HG03354 (cell line): ENCODE results near the gene TULP1.

Experiments
- ATAC-seq: cut with Tn5 transposase; IDR thresholded peaks from one replicate; pipeline ENCODE4 v1.9.1; 2021; ENCODE audit warnings: mild to moderate bottlenecking; ENCODE audit not compliant: unreplicated experiment, poor library complexity, severe bottlenecking

The TULP1 gene

DNA sequence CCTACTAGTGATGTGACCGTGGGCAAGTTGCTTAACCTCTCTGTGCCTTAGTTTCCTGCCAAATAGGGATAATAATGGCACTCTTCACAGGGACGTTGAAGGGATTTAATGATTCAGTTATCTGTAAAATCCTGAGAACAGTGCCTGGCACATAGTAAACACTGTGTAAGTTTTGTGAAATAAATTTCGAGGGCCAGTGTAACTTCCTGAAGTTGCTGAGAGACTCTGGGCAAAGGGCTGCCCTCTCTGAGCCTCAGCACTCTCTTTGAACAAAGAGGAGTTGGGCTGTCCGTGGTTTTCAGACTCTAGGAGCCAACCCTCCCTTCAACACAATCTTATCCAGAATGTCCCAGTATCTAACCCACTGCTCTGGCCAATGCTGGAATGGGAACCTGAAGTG is 13.3 kb downstream of the TULP1 start:
- ATAC-seq, result no peak

DNA sequence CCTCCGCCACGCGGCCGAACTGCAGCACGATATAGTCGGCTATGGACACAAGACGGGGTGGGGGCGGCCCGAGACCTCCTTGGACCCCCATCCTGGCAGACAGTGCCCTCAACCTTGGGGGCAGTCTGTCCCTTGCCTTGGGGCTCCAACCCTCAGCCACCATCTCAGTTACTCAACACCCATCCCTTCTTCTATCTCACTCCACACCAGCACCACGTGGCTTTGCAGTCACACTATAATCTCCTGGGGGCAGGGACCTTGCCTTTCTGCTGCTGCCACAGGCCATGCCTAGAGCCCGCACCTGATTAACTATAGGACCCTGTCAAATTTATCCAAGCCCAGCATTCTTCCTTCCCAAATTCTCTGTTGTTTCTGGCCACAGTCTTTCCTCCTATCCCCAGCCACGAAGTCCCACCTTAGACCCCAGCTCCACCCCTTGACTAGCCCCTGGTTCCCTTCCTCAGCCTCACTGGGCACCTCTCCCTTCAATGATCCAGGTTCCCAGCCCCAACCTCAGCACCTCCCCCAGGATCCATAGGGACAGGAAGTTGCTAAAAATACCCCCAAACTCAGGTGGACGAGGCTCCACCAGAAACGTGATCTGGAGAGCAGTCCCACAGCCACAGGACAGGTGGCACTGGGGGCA is 14.2 kb downstream of the TULP1 start:
- ATAC-seq, result no peak

DNA sequence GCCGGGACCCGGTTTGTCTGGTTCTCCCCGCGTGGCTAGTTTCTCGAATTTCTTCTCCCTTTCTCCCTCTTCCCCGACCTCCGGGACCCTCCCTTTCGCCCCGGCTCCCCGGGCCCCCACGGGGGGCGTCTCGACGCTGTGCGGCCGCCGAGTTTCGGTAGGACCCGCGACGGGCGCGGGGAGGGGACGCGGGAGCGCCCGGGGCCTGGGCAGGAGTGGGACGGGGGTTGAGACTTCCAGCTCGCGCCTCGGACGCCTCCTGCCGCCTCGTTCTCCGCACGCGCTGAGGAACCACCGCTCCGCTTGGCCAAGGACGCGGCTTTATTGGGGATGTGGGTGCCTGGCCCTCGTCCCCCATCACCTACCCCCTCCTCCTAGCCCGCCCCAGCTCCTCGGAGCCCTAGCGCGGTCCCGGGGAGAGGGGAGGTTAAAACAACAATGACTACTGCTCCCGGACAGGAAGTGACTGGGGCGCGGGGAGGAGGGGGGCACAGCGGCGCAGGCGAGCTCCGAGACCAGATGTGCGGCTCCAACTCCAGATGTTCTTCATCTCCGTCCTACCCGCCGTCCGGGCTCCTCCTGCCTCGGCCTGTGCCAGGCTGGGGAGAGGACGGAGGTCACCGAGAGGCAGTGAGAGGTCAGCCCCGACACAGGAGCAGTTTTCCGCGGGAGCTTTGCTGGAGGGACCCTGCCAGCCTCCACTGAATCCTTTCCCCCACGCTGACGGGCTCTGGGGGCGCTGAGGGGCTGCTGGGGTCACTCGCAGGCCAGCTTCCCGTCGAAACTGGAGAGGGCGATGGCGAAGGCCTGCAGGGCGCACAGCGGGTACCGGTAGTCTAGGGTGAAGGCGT is 14.9 kb downstream of the TULP1 start:
- ATAC-seq, result no peak

DNA sequence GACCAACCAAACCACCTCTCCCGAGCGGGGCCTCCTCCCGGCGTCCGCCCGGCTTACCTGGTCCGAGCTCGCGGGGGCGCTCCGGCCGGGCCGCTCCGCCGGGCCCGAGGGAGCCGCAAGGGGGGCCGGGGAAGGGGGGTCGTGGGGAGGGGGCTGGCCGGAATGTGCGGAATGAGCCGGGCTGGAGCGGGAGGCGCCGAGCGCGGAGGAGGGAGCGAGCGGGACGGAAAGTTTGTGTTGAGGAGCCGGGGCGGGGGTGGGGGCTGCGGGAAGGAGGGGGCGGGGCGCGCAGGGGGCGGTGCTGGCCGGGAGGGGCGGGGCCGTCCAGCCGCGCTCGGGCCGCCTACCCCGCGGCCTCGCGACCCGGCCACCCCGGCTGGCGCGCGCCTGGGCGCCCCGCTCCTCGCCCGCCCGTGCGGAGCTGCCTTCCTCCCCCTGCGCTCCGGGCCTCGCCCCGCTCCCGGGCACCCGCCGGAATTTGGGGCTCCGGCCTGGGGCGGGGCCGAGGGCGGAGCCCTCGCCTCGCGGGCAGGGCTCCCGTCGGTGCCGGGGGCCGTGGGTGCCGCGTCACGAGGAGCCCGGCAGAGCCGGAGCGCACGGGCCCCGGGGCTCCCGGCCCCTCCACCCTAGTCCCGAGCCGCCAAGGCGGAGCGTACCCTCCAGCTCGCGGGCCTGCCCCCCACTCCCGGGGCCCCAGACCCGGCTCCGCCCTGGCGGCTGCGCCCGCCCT is 15.7 kb downstream of the TULP1 start, which contains the start of gene TEAD3:
Gene TEAD3 (minus strand): TSS at position 239 of the 730 bp plus-strand sequence.
- ATAC-seq, result peak; percentile 59

DNA sequence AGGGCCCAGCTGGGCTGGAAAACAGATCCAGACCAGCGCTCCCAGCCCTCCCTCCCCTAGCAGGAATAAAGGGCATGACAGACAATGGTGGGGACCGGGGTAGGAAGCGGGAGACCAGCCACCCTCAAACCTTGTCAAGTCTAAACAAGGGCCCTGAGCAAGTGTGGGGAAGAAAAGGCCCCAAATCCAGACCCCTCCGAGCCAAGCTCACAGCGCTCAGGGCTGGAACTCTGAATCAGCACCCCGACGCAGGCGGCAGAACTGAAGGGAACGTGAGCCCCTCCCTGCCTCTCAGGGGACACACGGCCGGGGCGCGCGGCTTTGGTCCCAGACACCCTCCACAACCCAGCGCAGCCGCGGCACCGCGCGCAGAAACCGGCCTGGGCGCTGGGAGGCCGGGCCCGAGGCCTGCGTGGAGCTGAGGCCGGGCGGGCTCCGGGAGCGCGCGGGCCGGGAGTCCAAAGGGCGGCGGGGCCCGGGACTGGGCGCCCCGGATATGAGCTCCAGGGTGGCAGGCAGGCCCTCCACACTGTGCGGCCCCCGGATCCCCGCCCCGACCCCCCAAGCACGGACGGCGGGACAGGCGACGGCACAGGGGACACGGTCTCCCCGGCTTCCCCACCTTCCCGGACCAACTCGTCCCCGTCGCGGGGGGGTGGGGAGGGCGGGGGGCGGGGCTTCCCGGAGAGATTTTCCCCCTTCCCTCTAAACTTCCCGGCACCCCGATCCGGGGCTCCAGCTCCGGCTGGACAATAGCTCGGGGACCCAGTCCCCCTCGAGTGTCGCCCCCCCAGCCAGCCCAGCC is 16.5 kb downstream of the TULP1 start:
- no peak for ATAC-seq

DNA sequence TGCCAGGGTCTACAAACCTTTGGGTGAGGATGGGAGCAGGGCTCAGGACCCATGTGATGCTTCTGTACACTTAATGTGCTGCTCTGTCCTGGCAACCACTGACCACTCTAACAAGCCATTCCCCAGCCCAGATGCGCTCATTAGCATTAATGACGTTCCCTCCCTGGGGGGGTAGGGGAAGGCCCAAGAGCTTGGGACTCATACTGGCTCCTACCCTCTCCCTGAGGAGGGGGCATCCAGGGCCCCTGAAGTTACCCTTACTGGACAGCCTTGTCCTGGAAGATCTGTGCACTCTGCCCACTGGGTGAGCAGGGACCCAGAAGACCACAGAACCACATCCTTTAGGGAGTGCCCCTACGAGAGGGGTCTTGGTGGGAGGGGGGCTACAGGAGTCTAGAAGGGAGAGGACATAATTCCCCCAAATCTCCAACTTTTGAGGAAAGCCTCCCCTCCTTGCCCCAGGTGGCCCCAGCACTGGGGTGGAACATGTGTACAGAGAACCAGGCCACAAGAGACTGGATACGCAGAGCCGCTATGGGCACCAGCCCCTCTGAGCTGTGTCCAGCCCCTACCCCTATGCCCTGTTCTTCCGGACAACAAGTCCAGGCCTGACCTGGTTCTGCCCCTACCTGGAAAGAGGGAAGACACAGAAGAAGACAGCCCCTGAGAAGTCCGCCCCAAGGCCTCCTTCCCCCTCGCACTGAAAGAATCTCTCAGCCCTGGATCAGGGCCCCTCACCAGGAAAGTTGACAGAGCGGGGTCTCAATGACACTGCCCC is 17.2 kb downstream of the TULP1 start:
- ATAC-seq, result no peak

- no peak for ATAC-seq
These were observed 18.5 kb downstream of the TULP1 start for GRCh38 chr6:35494161-35494563.

DNA sequence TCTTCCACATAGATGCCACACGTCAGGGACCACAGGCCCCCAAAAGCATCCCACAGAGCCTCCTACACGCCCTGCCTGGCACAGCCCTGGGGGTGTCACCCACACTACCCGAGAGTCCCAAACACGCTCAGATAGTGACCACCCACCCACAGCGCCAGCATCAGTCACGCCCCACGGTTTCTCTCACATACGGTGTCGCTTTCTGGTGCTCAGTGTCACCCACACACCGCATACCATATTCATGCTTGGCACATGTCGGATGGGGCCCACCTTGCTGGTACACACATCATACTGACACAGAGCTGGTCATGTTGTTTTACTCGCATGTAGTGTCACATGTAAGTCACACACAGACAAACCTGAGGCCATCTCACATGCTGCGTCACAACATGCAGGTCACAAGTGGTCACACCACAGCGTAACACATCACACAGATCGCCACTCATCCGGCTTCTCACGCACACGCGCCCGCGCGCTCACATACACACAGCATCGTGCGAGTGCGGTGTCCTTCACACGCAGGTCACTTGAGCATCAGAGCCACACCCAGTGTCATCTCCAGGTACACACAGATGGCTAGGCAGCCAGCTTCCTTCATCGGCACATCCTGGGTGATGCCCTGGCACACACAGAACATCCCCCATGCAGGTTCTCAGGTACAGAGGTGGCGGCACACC is 19.3 kb downstream of the TULP1 start:
- ATAC-seq, result no peak

GRCh38 chr6:35492974-35493284 is 19.8 kb downstream of the TULP1 start:
- ATAC-seq, result no peak

- ATAC-seq, result no peak
These were observed 20.3 kb downstream of the TULP1 start for GRCh38 chr6:35492258-35492973.

DNA sequence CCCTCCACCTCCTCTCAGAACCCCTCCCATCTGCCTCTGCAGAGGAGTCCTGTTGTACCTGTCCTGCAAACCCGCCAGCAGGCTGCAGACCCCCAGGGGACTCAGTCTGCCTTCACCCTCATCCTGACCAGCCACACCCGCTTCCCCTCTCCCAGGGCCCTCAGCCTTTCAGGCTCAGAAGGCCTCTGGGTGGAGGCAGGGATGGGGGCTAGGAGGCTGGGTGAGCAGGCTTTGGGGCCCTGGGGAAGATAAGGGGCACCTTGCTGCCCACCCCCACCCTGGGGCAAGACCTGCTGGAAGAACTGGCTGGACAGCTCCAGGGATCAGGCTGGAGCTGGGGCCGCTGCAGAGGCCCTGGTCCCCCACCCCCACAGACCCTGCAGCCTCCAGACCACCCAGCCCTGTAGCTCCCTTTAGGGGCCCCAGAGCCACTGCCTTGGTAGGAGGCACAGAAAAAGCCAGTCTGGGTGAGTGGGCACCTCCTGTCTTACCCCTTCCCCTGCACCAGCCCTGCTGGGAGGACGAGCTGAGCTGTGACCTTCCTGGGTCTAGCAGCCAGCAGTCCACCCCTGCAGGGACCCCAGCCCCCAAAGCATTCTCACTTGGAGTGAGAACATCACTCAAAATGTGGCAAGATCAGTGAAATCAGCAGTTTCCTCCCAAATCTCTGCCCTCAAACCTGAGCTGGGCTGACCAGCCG is 21.0 kb downstream of the TULP1 start:
- no peak for ATAC-seq

GRCh38 chr6:35490821-35491557 is 21.7 kb downstream of the TULP1 start:
- no peak for ATAC-seq

- ATAC-seq, result no peak
These were observed 22.5 kb downstream of the TULP1 start for GRCh38 chr6:35489995-35490791.

GRCh38 chr6:35489066-35489465 is 23.6 kb downstream of the TULP1 start:
- ATAC-seq, result no peak

DNA sequence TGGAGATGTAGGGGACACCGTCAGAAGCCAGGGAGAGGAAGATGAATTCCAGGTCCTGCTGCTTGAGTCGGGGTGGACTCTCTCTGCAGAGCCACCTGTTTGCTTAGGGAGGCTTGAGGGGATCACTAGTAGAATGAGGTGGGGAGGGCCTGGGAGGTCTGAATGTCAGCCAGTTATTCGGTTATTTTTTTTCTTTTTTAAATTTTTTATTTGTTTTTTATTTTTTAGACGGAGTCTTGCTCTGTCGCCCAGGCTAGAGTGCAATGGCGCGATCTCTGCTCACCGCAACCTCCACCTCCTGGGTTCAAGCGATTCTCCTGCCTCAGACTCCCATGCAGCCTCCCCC is 24.2 kb downstream of the TULP1 start:
- no peak for ATAC-seq
